ENCODE results near the gene HOXD10. TPM values are rescaled to one million over a fixed set of nuclear protein-coding genes. Genes with fewer than 3 reads are reported as not detected.

Gene HOXD10
- total and polyA plus RNA-seq, 2 experiments from 2014 or later, result not detected

- H3K36me3 ChIP-seq, result no peaks in the 10 kb centered on the region
- H3K27ac ChIP-seq, result no peak overlapping the region
- peaks cover 11% of the 10 kb centered on the region for H3K4me1 ChIP-seq (ENCODE audit: low read depth)
- peak in 1 of 2 donors; percentile 45 for DNase-seq (ENCODE audit: low read depth in 1 of 2, low spot score in 1 of 2)
- H3K9me3 ChIP-seq (ENCODE audit: low read depth), result no peaks in the 10 kb centered on the region
- H3K4me3 ChIP-seq, result no peak overlapping the region
- H3K27me3 ChIP-seq, result peaks cover 100% of the 10 kb centered on the region
- TF ChIP-seq CTCF (IDR thresholded peaks at IDR 0.05; ENCODE audit: low read depth, low read length), result no peak
These were observed 34.6 kb upstream of the HOXD10 start for GRCh38 chr2:176081837-176082524.

GRCh38 chr2:176082525-176082823 lies 34.1 kb upstream of the HOXD10 start:
- no peak overlapping the region for H3K27ac ChIP-seq
- H3K36me3 ChIP-seq, result no peaks in the 10 kb centered on the region
- peaks cover 100% of the 10 kb centered on the region for H3K27me3 ChIP-seq
- no peak for TF ChIP-seq CTCF (IDR thresholded peaks at IDR 0.05; ENCODE audit: low read depth, low read length)
- DNase-seq (ENCODE audit: low read depth in 1 of 2, low spot score in 1 of 2), result no peak
- peaks cover 11% of the 10 kb centered on the region for H3K4me1 ChIP-seq (ENCODE audit: low read depth)
- H3K9me3 ChIP-seq (ENCODE audit: low read depth), result no peaks in the 10 kb centered on the region
- no peak overlapping the region for H3K4me3 ChIP-seq

- Histone ChIP-seq H3K4me1 (ENCODE audit: low read depth) (peaks cover 11% of the 10 kb centered on the region), H3K27me3 (peaks cover 100% of the 10 kb centered on the region), H3K27ac (no peak overlapping the region), H3K4me3 (peak overlapping the region; percentile 11), H3K36me3 (no peaks in the 10 kb centered on the region), H3K9me3 (ENCODE audit: low read depth) (no peaks in the 10 kb centered on the region)
- no peak for TF ChIP-seq CTCF (IDR thresholded peaks at IDR 0.05; ENCODE audit: low read depth, low read length)
- DNase-seq (ENCODE audit: low read depth in 1 of 2, low spot score in 1 of 2), result peak in 1 of 2 donors; percentile 47
These were observed 33.5 kb upstream of the HOXD10 start for GRCh38 chr2:176082824-176083751.

GRCh38 chr2:176083796-176084261 lies 32.7 kb upstream of the HOXD10 start, which contains the start of gene EVX2:
Gene EVX2 (minus strand): TSS chr2:176083962. CDS start chr2:176083776, 186 bp downstream.
- DNase-seq (ENCODE audit: low read depth in 1 of 2, low spot score in 1 of 2), result no peak
- H3K36me3 ChIP-seq, result no peaks in the 10 kb centered on the region
- no peak for TF ChIP-seq CTCF (IDR thresholded peaks at IDR 0.05; ENCODE audit: low read depth, low read length)
- H3K27me3 ChIP-seq, result peaks cover 100% of the 10 kb centered on the region
- peak within 1 kb of the TSS; percentile 11 for H3K4me3 ChIP-seq
- no peak within 1 kb of the TSS for H3K27ac ChIP-seq
- no peaks in the 10 kb centered on the region for H3K9me3 ChIP-seq (ENCODE audit: low read depth)
- peaks cover 8% of the 10 kb centered on the region for H3K4me1 ChIP-seq (ENCODE audit: low read depth)

- DNase-seq (ENCODE audit: low read depth in 1 of 2, low spot score in 1 of 2), result no peak
- H3K27me3 ChIP-seq, result peaks cover 100% of the 10 kb centered on the region
- no peak for TF ChIP-seq CTCF (IDR thresholded peaks at IDR 0.05; ENCODE audit: low read depth, low read length)
- H3K9me3 ChIP-seq (ENCODE audit: low read depth), result no peaks in the 10 kb centered on the region
- no peaks in the 10 kb centered on the region for H3K36me3 ChIP-seq
- no peak overlapping the region for H3K27ac ChIP-seq
- H3K4me1 ChIP-seq (ENCODE audit: low read depth), result peaks cover 8% of the 10 kb centered on the region
- no peak overlapping the region for H3K4me3 ChIP-seq
These were observed 31.9 kb upstream of the HOXD10 start for GRCh38 chr2:176084611-176085119.
